22Rv1 (cell line): ENCODE measurements around the gene ZGLP1.

ENCODE experiments used
- H3K27ac ChIP-seq: fragments of 450-650 bp; 2 replicates; pipeline ENCODE4 v1.5.1; 2017
- ZFX ChIP-seq: fragments of 450-650 bp; IDR thresholded peaks from 2 replicates; pipeline ENCODE4 v1.6.1; 2017; ENCODE audit warnings: antibody characterized with exemption, borderline replicate concordance
- TF ChIP-seq, protein P1 (sequence below): fragments of 450-650 bp; IDR thresholded peaks from 2 replicates; pipeline ENCODE4 v1.5.1; 2017; ENCODE audit warnings: mild to moderate bottlenecking

The ZGLP1 gene

DNA sequence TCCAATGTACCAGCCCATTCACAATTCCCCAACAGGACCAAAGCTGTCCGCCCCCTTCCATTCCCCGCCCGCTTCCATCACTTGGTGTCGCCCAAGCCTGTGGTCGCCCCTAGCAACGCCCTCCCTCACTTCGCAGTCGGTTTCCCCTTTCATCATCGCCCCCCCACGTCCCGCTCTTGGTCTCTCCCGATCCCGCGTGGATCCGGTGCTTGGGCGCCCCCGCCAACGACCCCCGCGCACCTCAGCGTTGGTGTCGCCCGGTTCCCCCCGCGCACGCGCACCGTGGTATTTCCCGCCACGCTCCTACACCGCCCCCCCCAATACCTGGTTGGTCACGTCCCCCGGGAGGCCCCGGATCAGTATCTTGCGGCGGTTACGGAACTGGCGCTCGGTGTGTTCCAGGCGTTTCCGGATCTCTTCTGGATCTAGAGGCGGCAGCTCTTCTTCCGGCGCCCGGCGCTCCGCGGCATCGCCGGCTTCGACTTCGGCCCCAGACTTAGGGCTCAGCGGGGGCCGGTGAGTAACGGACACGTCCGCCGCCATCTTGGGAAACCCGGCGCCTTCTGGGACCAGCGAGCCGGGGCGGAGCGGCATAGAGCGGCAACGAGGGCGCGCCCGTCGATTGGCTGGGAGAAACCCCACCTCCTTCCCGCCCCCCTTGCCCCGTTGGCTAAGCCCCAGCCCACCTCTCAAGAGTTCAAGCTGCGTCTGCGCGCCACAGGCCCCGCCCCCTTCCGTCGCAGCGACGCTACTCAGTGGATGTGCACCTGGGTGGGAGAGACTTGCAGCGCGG is 23.5 kb upstream of the ZGLP1 start, which contains the start of gene RAVER1:
Gene RAVER1, minus strand, starts transcription at position 565 of the 793 bp plus-strand sequence. Its CDS starts 22 bp downstream, at position 543.
- TF ChIP-seq, protein P1, sequence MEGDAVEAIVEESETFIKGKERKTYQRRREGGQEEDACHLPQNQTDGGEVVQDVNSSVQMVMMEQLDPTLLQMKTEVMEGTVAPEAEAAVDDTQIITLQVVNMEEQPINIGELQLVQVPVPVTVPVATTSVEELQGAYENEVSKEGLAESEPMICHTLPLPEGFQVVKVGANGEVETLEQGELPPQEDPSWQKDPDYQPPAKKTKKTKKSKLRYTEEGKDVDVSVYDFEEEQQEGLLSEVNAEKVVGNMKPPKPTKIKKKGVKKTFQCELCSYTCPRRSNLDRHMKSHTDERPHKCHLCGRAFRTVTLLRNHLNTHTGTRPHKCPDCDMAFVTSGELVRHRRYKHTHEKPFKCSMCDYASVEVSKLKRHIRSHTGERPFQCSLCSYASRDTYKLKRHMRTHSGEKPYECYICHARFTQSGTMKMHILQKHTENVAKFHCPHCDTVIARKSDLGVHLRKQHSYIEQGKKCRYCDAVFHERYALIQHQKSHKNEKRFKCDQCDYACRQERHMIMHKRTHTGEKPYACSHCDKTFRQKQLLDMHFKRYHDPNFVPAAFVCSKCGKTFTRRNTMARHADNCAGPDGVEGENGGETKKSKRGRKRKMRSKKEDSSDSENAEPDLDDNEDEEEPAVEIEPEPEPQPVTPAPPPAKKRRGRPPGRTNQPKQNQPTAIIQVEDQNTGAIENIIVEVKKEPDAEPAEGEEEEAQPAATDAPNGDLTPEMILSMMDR = no peak
- TF ChIP-seq ZFX = no peak
- H3K27ac ChIP-seq = peak within 1 kb of the TSS; percentile 85

DNA sequence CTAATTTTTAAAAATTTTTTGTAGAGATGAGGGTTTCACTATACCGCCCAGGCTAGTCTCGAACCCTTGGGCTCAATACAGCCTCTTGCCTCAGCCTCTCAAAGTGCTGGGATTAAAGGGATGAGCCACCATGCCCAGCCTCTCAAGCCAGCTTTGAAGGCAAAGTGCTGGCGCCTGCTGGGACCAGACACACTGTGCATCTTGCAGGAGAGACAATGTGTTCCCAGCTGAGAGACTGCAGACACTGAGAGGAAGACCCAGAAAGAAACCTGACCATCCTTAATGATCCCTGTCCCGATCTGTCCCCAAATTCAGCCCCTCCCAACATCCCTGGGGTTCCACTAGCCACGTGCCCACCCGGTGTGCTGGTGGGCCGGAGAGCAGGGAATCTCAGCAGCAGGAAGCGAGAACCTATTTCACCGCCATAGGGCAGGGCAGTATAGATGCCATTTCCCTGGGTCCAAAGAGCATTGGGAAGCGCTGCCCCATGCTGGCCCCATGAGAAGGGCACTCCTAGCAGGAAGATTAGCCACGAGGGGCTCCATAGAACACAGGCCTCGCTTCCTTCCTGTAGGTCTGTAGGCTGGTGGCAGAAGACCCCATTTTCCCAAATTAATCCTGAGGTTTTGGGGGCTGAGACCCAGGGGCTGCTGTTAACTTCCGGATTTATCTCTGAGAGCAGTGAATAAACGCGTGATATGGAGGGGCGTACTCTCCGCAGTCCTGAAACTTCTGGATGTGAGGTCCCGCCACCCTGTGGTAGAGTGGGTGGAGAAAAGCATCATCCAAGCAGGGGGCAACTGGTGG is 22.7 kb upstream of the ZGLP1 start:
- TF ChIP-seq, protein P1 = no peak
- TF ChIP-seq ZFX = no peak
- peak overlapping the region; percentile 85 for H3K27ac ChIP-seq

DNA sequence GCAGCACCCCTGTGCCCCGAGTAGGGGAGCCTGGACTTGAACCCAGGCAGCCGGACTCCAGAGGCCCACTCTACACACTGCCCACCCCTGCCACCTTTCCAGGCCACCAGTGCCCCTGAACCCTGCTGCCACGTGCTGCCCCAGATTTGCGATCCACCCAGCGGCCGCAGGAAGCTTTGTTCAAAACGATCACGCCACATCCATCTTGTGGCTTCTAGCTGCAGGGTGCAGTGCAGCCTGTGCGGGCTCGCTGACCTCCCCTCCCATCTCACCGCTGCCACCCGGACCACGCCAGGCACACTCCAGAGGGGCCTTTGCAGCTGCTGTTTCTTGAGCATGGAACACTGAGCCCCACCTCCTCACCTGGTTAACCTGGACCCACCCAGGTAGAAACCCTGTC is 19.9 kb upstream of the ZGLP1 start:
- TF ChIP-seq ZFX = no peak
- TF ChIP-seq, protein P1 = no peak
- no peak overlapping the region for H3K27ac ChIP-seq

DNA sequence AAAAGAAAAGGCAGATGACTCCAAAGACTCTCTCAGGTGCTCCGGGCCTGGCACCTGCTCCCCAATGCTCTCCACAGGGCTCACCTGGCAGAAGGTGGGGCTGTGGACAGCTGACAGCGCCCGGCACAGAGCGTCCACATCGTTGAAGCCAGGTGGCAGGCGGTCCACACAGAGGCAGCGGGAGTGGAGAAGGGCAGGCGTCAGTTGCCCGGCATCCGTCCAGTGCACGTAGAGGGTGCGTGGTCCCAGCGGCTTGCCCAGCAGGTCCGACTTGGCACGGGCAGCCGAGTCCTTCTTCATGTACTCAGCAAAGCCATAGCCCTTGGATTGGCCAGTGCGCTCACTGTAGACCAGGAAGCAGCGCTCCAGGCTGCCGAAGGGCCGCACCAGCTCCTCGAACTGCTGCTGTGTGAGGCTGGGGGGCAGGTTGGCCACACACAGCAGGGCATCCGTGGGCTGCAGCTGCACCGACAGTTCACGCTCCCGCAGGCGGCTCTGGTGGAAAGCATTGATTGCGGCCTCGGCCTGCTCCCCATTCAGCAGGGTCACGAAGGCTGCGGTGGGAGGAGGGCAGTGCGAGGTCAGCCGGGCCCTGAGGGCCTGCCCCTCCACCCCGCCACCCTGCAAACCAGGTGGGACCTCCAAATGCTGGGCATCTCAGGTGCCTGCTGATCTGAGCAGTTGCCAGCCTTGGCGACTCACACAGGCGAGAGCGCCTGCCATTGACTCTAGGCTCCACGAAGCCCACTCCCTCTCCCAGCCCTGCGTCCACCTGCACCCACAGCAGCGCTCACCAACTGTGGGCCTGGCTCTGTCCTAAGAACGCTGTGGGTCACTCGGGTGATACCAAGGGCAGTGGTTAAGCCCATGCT is 19.2 kb upstream of the ZGLP1 start:
- no peak overlapping the region for H3K27ac ChIP-seq
- TF ChIP-seq ZFX = no peak
- TF ChIP-seq, protein P1 = no peak

DNA sequence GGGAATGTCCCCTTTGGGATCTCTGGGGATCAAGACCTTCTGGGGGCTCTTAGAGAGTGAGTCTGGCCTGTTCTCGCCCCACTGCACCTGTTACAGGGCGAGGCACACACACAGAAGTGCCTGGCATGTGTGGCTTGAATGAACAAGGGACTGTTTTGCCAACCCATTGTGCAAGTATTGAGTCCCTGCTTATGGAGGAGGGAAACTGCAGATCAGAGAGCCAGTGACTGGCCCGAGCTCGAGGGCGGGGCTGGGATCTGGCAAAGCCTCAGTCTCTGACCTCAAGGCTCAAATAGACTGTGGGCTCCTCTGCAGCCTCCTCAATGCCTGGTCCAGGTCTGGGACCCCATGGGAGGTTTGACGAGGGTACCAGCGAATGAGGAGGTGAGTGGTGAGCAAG is 18.2 kb upstream of the ZGLP1 start:
- TF ChIP-seq ZFX = no peak
- TF ChIP-seq, protein P1 = no peak
- no peak overlapping the region for H3K27ac ChIP-seq

DNA sequence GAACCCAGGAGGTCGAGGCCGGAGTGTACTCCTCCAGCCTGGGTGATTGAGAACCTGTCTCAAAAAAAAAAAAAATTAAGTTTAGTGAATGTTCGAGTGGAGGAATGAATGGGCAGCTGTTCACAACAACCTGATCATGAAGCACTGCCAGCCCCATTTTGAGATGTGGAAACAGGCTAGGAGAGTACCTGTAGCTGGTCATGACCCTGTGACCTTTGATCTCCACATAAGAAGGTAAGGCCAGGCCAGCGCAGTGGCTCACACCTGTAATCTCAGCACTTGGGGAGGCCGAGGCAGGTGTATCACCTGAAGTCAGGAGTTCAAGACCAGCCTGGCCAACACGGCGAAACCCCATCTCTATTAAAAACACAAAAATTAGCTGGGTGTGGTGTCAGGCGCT is 16.1 kb upstream of the ZGLP1 start:
- H3K27ac ChIP-seq = no peak overlapping the region

More for the DNA sequence above, 16.1 kb upstream of the ZGLP1 start:
- TF ChIP-seq, protein P1 = no peak
- no peak for TF ChIP-seq ZFX
